GM04504 (cell line): ENCODE measurements around the gene MPRIP.

Source experiments
- DNase-seq: peaks from one replicate; pipeline ENCODE4 v3.0.0-alpha.2; 2012; ENCODE audit warnings: low read depth

Gene MPRIP

GRCh38 chr17:17066021-17066420 lies 23.8 kb downstream of the MPRIP start:
- no peak for DNase-seq

GRCh38 chr17:17067257-17067656 lies 25.0 kb downstream of the MPRIP start:
- DNase-seq: no peak

GRCh38 chr17:17069849-17070248 lies 27.6 kb downstream of the MPRIP start:
- no peak for DNase-seq

- no peak for DNase-seq
Measured at GRCh38 chr17:17070931-17071330, 28.7 kb downstream of the MPRIP start.

GRCh38 chr17:17071531-17072360 lies 29.5 kb downstream of the MPRIP start:
- DNase-seq: no peak

GRCh38 chr17:17072546-17072945 lies 30.3 kb downstream of the MPRIP start:
- no peak for DNase-seq

- no peak for DNase-seq
Measured at GRCh38 chr17:17073030-17073564, 30.8 kb downstream of the MPRIP start.

- DNase-seq: no peak
Measured at GRCh38 chr17:17073581-17074403, 31.5 kb downstream of the MPRIP start.

GRCh38 chr17:17075125-17075781 lies 33.0 kb downstream of the MPRIP start:
- DNase-seq: peak; percentile 35

- no peak for DNase-seq
Measured at GRCh38 chr17:17076066-17076465, 33.8 kb downstream of the MPRIP start.

GRCh38 chr17:17077101-17077500 lies 34.8 kb downstream of the MPRIP start:
- DNase-seq: no peak

- DNase-seq: no peak
Measured at GRCh38 chr17:17077861-17078732, 35.8 kb downstream of the MPRIP start.

GRCh38 chr17:17078832-17079231 lies 36.6 kb downstream of the MPRIP start:
- DNase-seq: no peak

- DNase-seq: no peak
Measured at GRCh38 chr17:17079336-17079735, 37.1 kb downstream of the MPRIP start.

- DNase-seq: no peak
Measured at GRCh38 chr17:17079761-17080160, 37.5 kb downstream of the MPRIP start.

- no peak for DNase-seq
Measured at GRCh38 chr17:17080181-17080631, 37.9 kb downstream of the MPRIP start.

- no peak for DNase-seq
Measured at GRCh38 chr17:17080781-17081180, 38.5 kb downstream of the MPRIP start.

- no peak for DNase-seq
Measured at GRCh38 chr17:17081304-17081940, 39.2 kb downstream of the MPRIP start.

GRCh38 chr17:17082878-17083277 lies 40.6 kb downstream of the MPRIP start:
- no peak for DNase-seq

- DNase-seq: no peak
Measured at GRCh38 chr17:17084317-17084835, 42.1 kb downstream of the MPRIP start.

GRCh38 chr17:17084941-17085340 lies 42.7 kb downstream of the MPRIP start:
- DNase-seq: no peak
